NK-92 treated with Interleukin-12 subunit alpha and Interleukin-12 subunit beta, amount 100 ng/mL, for 24 hours (cell line): ENCODE data around the gene SIRT5.

Experiments
- DNase-seq: peaks from one replicate; lab custom pipeline; 2025; lab: John Stamatoyannopoulos, UW

SIRT5 gene

GRCh38 chr6:13574571-13575376 lies at the start of gene SIRT5:
Gene SIRT5 (plus strand): TSS chr6:13574601. CDS start chr6:13584111, 9,510 bp downstream.
- DNase-seq: peak; percentile 84

GRCh38 chr6:13524801-13525508 lies 49.4 kb upstream of the SIRT5 start:
- no peak for DNase-seq

DNA sequence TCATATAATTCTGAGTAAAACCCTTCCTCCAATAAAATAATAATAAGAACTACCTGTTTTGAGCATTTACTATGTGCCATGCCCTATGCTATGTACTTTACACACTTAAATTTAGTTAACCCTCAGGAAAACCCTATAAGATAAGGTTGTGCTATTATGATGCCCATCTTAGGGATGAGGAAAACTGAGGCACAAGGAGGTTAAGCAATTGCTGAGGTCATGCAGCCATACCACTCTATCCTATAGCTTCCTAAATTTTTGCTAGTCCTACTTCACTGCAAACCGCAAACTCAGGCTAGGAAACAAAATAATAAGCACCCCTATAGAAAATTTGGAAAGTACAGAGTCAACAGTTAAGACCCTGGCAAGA lies 48.1 kb upstream of the SIRT5 start:
- no peak for DNase-seq

DNA sequence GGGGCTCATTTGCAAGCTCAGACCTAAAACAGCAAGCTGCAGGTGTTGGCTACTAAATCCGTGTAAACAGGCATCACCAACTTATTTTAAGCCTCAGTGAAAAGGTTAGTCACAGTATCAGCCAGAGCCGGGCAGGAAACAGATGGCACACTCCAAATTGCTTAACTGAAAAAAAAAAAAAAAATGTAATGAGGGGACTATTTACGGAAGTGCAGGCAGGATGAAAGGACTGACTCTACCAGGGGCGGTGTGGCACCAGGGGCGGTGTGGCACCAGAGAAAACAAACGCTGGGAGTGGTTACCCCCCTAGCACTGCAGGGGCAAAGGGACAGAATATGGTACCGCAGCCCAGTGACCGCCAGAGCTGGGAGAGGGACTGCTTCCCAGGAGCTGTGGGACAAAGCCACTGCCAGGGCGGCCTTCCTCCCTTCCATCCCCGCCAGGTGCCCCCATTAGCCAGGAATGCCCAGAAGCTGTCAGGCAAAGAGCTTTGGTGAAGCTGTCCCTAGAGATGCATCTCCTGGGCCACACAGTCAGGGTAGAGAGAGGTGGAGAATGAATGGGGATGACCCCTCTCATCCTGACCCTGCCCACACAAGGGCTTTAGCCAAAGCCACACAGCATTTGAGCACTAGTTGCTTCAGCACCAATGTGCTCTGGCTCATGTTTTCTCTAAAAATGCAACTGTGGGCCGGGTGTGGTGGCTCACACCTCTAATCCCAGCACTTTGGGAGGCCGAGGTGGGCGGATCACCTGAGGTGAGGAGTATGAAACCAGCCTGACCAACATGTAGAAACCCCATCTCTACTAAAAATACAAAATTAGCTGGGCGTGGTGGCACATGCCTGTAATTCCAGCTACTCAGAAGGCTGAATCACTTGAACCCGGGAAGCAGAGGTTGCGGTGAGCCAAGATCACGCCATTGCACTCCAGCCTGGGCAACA lies 47.4 kb upstream of the SIRT5 start:
- no peak for DNase-seq

DNA sequence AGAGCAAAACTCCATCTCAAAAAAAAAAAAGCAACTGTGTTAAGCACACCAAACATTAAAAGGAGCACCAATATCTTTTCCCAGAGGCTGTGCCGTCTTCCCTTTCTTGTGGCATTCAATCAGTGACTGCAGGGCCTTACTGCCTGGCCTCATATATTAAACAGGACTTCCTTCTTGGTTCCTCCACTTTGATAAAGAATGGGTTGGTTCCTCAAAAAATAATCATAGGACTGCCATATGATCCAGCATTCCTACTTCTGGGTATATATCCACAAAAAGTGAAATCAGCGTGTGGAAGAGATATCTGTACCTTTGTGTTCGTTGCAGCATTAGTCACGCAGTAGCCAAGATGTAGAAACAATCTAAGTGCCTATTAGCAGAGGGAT lies 46.7 kb upstream of the SIRT5 start:
- no peak for DNase-seq

- no peak for DNase-seq
Measured at GRCh38 chr6:13528232-13528631, 46.2 kb upstream of the SIRT5 start.

GRCh38 chr6:13528777-13529343 lies 45.5 kb upstream of the SIRT5 start:
- no peak for DNase-seq

GRCh38 chr6:13531956-13532355 lies 42.4 kb upstream of the SIRT5 start:
- no peak for DNase-seq

DNA sequence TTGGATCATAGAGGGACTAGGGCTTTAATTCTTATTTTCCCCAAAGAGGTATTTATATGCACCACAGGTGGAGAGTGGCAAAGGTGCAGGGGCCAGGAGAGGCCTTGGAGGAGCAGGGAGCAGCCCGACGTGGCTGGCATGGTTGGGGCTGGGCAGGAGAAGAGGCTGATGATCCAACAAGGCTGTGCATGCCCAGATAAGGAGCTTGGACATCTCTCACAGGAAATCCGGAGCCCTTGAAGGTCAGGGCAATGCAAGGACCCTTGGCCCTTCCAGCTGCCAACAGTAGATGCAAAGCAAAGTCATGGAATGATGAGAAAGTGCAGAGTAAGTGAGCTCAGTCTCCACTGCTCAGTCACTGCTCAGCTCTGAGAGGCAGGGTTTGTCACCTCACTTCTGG lies 39.9 kb upstream of the SIRT5 start:
- no peak for DNase-seq

DNA sequence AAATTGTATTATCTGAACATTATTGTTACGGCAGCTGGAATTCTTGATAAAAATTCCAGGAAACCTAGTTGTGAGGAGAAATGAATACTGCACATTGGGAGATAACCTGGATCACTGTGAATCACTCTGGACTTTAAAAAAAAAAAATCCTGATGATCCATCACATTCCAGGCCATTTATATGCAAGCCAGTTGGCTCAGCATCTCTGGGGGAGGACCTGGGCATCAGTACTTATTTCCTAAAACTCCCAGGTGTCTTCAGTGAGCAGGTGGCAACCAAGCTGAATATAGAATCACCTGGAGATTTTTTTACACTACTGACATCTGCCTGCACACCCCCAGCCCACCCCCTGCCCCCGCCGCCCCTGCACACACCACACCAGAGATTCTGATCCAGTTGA lies 39.1 kb upstream of the SIRT5 start:
- no peak for DNase-seq

- DNase-seq: no peak
Measured at GRCh38 chr6:13536796-13537526, 37.4 kb upstream of the SIRT5 start.

DNA sequence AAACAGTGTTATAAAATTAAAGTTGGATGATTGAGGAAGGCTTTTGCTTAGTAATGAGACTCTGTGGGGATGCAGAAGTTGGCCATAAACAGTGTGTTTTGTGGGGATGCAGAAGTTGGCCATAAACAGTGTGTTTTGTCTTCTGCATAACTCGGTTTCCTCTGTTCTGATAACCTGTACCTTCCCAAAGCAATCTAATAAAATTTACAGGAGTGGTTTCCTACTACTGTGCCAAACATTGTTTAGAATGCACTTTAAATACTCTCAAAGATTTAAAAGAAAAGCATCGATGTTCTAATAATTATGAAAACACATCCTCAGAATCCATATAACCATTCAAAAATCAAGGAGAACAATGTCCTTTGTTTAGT lies 36.9 kb upstream of the SIRT5 start:
- DNase-seq: no peak

DNA sequence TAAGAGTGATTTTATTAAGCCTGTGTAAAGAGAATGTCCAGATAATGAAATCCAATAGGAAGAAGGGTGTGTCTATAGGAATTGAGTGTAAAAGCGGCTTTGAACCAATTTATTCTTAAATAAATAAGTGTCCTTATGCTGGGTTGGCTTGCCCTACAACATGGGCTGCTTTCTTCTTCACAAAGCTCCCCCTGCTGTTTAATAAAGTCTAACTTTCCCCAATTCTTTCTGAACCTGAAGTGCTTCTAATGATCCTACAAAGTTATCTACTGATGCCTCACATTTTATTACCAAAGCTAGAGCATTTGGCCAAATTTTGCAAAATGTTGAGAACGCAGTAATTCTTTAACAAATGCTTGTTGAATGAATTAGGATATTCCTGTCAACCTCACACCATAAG lies 36.3 kb upstream of the SIRT5 start:
- DNase-seq: no peak

DNA sequence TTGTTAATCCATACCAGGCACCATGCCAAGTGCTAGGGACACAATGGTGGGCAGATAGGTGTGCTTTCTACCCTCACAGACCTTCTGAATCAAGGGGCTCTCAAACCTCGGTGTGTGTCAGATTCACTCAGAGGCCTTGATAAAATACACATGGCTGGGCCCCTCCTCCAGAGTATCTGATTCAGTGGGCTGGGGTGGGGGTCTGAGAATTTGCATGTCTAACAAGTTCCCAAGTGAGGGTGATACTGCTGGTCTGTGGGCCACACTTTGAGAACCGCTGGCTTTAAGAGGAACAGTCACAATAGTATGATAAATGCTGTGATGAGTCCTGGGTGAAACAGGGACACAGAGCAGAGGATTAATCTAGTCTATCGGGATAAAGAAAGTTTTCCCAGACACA lies 35.8 kb upstream of the SIRT5 start:
- DNase-seq: no peak

DNA sequence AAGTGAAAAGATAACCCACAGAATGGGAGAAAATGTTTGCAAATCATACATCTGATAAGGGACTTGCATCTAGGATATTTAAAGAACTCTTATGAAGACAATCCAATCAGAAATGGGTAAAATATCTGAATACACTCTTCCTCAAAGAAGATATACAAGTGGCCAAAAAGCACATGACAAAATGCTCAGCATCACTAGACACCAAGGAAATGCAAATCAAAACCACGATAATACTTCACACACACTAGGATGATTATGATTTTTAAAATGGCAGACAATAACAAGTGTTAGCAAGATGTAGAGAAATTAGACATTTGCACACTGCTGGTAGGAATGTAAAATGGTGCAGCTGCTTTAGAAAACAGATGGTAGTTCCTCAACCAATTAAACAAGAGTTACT lies 34.8 kb upstream of the SIRT5 start:
- DNase-seq: no peak

DNA sequence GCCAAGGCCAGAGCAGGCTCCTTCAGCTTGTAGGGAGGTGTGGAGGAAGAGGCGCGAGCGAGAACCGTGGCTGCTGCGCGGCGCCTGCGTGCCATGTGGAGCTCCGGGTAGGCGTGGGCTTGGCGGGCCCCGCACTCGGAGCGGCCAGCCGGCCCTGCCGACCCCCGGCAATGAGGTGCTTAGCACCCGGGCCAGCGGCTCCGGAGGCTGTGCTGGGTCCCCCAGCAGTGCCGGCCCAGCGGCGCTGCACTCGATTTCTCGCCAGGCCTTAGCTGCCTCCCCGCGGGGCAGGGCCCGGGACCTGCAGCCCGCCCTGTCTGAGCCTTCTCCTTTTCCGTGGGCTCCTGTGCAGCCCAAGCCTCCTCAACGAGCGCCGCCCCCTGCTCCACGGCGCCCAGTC lies 32.9 kb upstream of the SIRT5 start:
- no peak for DNase-seq

GRCh38 chr6:13544454-13545186 lies 29.8 kb upstream of the SIRT5 start:
- DNase-seq: no peak

DNA sequence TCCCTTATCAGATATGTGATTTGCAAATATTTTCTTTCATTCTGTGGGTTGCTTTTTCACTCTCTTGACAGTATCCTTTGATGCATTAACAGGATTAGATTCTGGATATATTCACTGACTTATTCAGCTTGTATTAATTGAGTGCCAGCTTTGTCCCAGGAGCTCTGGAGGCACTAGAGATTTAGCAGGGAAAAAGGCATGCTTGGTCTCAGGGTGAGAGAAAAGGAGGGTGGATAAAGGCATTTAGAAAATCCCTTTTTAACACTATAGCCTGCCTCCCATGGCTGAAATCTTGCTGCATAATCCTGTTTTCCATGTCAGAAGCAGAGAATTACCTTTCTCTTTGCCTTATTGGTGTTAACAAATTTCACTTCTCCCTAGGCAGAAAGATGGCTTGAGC lies 28.5 kb upstream of the SIRT5 start:
- DNase-seq: no peak

DNA sequence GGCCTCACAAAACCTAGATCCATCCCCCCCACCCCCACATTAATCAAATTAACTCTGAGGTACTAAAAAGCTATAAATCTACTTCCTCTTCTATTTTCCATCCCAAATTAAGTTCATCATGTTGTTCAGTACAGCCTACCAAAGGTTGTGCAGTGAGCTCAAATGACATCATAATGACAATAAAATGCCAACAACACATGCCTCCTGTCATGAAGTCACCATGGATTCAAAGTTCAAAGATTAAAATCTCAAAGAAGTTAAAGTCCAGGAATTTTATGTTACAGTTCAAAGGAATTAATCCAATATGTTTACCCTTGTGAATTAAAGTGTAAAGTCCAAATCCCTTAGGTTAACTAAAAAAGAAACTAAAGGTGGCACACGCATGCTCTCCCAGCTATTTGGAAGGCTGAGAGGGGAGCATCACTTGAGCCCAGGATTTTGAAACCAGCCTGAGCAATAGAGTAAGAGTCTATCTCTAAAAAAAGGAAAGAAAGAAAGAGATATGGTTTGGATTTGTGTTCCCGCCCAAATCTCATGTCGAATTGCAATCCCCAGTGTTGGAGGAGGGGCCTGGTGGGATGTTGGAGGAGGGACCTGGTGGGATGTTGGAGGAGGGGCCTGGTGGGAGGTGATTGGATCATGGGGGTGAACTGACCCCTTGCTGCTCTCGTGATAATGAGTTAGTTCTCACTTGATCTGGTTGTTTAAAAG lies 25.7 kb upstream of the SIRT5 start:
- DNase-seq: no peak

GRCh38 chr6:13550656-13551055 lies 23.7 kb upstream of the SIRT5 start:
- no peak for DNase-seq
